Suprapubic skin (tissue), 4 donors: ENCODE data around the gene PPM1M. TPM values are rescaled to one million over a fixed set of nuclear protein-coding genes. Genes with fewer than 3 reads are reported as not detected.
A peak's percentile ranks its signal among the peaks of the same experiment; 100 is the strongest.

Source experiments
- DNase-seq, 2 donors: peaks; one replicate each; pipeline ENCODE4 v3.0.0-alpha.2; 2019; ENCODE audit warnings: low spot score in 2 of 2
- H3K27ac ChIP-seq: fragments of 200-600 bp; sonication (generic); one replicate; pipeline ENCODE4 v1.5.1; 2019
- H3K27me3 ChIP-seq: fragments of 200-600 bp; sonication (generic); one replicate; pipeline ENCODE4 v1.5.1; 2019
- H3K36me3 ChIP-seq: fragments of 200-600 bp; sonication (generic); one replicate; pipeline ENCODE4 v1.5.1; 2019
- H3K4me1 ChIP-seq: fragments of 200-600 bp; sonication (generic); one replicate; pipeline ENCODE4 v1.5.1; 2019
- H3K4me3 ChIP-seq: fragments of 200-600 bp; sonication (generic); one replicate; pipeline ENCODE4 v1.5.1; 2019; ENCODE audit warnings: mild to moderate bottlenecking
- H3K9me3 ChIP-seq: fragments of 200-600 bp; sonication (generic); one replicate; pipeline ENCODE4 v1.5.1; 2019
- CTCF ChIP-seq, 2 donors: fragments of 200-600 bp in 1 of 2; fragments of 450-650 bp in 1 of 2; sonication (generic) in 1 of 2; IDR thresholded peaks; one replicate each; pipeline ENCODE4 v1.5.1; 2016 to 2019; ENCODE audit warnings: antibody characterized with exemption in 2 of 2, mild to moderate bottlenecking in 1 of 2, moderate library complexity in 1 of 2
- EP300 ChIP-seq: sonication (generic); formaldehyde crosslinking; IDR thresholded peaks from one replicate; pipeline ENCODE4 v1.6.1; 2017; ENCODE audit warnings: antibody characterized with exemption
- POLR2A ChIP-seq, 2 donors: fragments of 450-650 bp; IDR thresholded peaks; one replicate each; pipeline ENCODE4 v1.6.1; 2017; ENCODE audit warnings: antibody characterized with exemption in 2 of 2, mild to moderate bottlenecking in 2 of 2, moderate library complexity in 2 of 2
- POLR2AphosphoS5 ChIP-seq, 3 donors: sonication (generic); formaldehyde crosslinking; IDR thresholded peaks; one replicate each; pipeline ENCODE4 v1.6.1; 2017; ENCODE audit warnings: antibody characterized with exemption in 3 of 3
- WGBS: methylation state at CpG from one replicate; pipeline ENCODE4 v1.1.5; 2018; 5-methylcytosine and 5-hydroxymethylcytosine counted together
- total RNA-seq, 4 donors: library from RNA; depleted of rRNA; stranded (reverse); fragments of >200 nt; gene quantifications; one replicate each; pipeline ENCODE4 v1.1.0, GENCODE V29; 2016

The PPM1M gene
- total RNA-seq, 4 donors from 2014 or later, result 10.0 to 17.5 (median 11.3) TPM

GRCh38 chr3:52223449-52224408, 21.8 kb upstream of the PPM1M start:
- no peaks in the 10 kb centered on the region for H3K27me3 ChIP-seq
- no peaks in the 10 kb centered on the region for H3K9me3 ChIP-seq
- H3K4me3 ChIP-seq, result no peak overlapping the region
- H3K36me3 ChIP-seq, result peaks cover 10% of the 10 kb centered on the region
- TF ChIP-seq EP300 (no peak), CTCF (IDR thresholded peaks at IDR 0.05) (no peak), POLR2A (IDR thresholded peaks at IDR 0.05) (no peak), POLR2AphosphoS5 (IDR thresholded peaks at IDR 0.05) (no peak)
- no peak overlapping the region for H3K27ac ChIP-seq
- H3K4me1 ChIP-seq, result peaks cover 20% of the 10 kb centered on the region
- peak in 1 of 2 donors; percentile 52 for DNase-seq
- WGBS, result 91% methylated on average over 26 of the region's 32 CpGs

- H3K27ac ChIP-seq, result no peak within 1 kb of the TSS
- H3K4me3 ChIP-seq, result no peak within 1 kb of the TSS
- H3K36me3 ChIP-seq, result peaks cover 30% of the 10 kb centered on the region
- no peaks in the 10 kb centered on the region for H3K27me3 ChIP-seq
- WGBS, result 49% methylated on average over 4 of the region's 9 CpGs
- H3K9me3 ChIP-seq, result no peaks in the 10 kb centered on the region
- DNase-seq, result peak in 1 of 2 donors; percentile 49
- no peak for TF ChIP-seq POLR2A (IDR thresholded peaks at IDR 0.05)
- no peak for TF ChIP-seq EP300
- TF ChIP-seq CTCF (IDR thresholded peaks at IDR 0.05), result no peak
- no peak for TF ChIP-seq POLR2AphosphoS5 (IDR thresholded peaks at IDR 0.05)
- H3K4me1 ChIP-seq, result peaks cover 3% of the 10 kb centered on the region
Observed at GRCh38 chr3:52225452-52226228, 19.9 kb upstream of the PPM1M start, which contains the start of gene TLR9. TSS of gene TLR9 (minus strand) at chr3:52225645. CDS start at chr3:52225529, 116 bp downstream.

GRCh38 chr3:52226229-52226817, 19.2 kb upstream of the PPM1M start:
- H3K27ac ChIP-seq, result no peak overlapping the region
- H3K27me3 ChIP-seq, result no peaks in the 10 kb centered on the region
- no peak for TF ChIP-seq EP300
- no peak for TF ChIP-seq CTCF (IDR thresholded peaks at IDR 0.05)
- no peak for TF ChIP-seq POLR2AphosphoS5 (IDR thresholded peaks at IDR 0.05)
- no peak for TF ChIP-seq POLR2A (IDR thresholded peaks at IDR 0.05)
- H3K4me1 ChIP-seq, result no peaks in the 10 kb centered on the region
- no peak overlapping the region for H3K4me3 ChIP-seq
- H3K36me3 ChIP-seq, result peaks cover 36% of the 10 kb centered on the region
- 75% methylated on average over 5 of the region's 5 CpGs for WGBS
- DNase-seq, result no peak
- H3K9me3 ChIP-seq, result no peaks in the 10 kb centered on the region

- Histone ChIP-seq H3K36me3 (peaks cover 43% of the 10 kb centered on the region), H3K4me3 (no peak overlapping the region), H3K27me3 (no peaks in the 10 kb centered on the region), H3K4me1 (no peaks in the 10 kb centered on the region), H3K9me3 (no peaks in the 10 kb centered on the region), H3K27ac (no peak overlapping the region)
- TF ChIP-seq POLR2AphosphoS5 (IDR thresholded peaks at IDR 0.05) (no peak), EP300 (no peak), POLR2A (IDR thresholded peaks at IDR 0.05) (no peak), CTCF (IDR thresholded peaks at IDR 0.05) (no peak)
- no peak for DNase-seq
- 73% methylated on average over 3 of the region's 4 CpGs for WGBS
Observed at GRCh38 chr3:52227117-52227516, 18.4 kb upstream of the PPM1M start.
